Type B pancreatic cell (in vitro differentiated cells): ENCODE measurements around the gene CA5A. TPM values are rescaled to one million over a fixed set of nuclear protein-coding genes. Genes with fewer than 3 reads are reported as not detected.
"Not testable (repeated sequence)": the region's sequence is repeated elsewhere in the genome, so short reads cannot be mapped to it uniquely, and the experiment has no call there.

ENCODE experiments used
- DNase-seq: peaks from one replicate; pipeline ENCODE4 v3.0.0; 2021; ENCODE audit warnings: mixed read lengths; ENCODE audit not compliant: unreplicated experiment; ENCODE audit errors: extremely low spot score
- H3K27ac Mint-ChIP-seq: 2 replicates; pipeline ENCODE4 v1.8.0; 2021; ENCODE audit warnings: mild to moderate bottlenecking, mixed read lengths
- H3K27me3 Mint-ChIP-seq: 2 replicates; pipeline ENCODE4 v1.8.0; 2021; ENCODE audit warnings: mixed read lengths
- H3K36me3 Mint-ChIP-seq: 2 replicates; pipeline ENCODE4 v1.8.0; 2021; ENCODE audit warnings: mixed read lengths
- H3K4me1 Mint-ChIP-seq: one replicate; pipeline ENCODE4 v1.8.0; 2021; ENCODE audit warnings: mixed read lengths; ENCODE audit not compliant: unreplicated experiment
- H3K4me3 Mint-ChIP-seq: 2 replicates; pipeline ENCODE4 v1.8.0; 2021; ENCODE audit warnings: mild to moderate bottlenecking, mixed read lengths
- H3K9me3 Mint-ChIP-seq: 2 replicates; pipeline ENCODE4 v1.8.0; 2021; ENCODE audit warnings: mixed read lengths
- total RNA-seq: library from RNA; stranded (reverse); gene quantifications from 2 replicates; pipeline ENCODE4 v1.2.1, GENCODE V29; 2021; ENCODE audit warnings: low replicate concordance
- TF ChIP-seq, protein P1 (sequence below): fragments of 200-600 bp; sonication (generic); conservative IDR thresholded peaks from 2 replicates; pipeline ENCODE4 v1.5.0; 2021; ENCODE audit warnings: antibody characterized with exemption, mild to moderate bottlenecking

CA5A gene
- total RNA-seq, 1 donor from 2014 or later: 0.70 TPM

- no peak for DNase-seq
- Mint-ChIP-seq H3K27me3 (peaks cover 2% of the 10 kb centered on the region), H3K27ac (no peak overlapping the region), H3K4me1 (no peaks in the 10 kb centered on the region), H3K9me3 (no peaks in the 10 kb centered on the region), H3K36me3 (no peaks in the 10 kb centered on the region), H3K4me3 (no peak overlapping the region)
- TF ChIP-seq, protein P1, sequence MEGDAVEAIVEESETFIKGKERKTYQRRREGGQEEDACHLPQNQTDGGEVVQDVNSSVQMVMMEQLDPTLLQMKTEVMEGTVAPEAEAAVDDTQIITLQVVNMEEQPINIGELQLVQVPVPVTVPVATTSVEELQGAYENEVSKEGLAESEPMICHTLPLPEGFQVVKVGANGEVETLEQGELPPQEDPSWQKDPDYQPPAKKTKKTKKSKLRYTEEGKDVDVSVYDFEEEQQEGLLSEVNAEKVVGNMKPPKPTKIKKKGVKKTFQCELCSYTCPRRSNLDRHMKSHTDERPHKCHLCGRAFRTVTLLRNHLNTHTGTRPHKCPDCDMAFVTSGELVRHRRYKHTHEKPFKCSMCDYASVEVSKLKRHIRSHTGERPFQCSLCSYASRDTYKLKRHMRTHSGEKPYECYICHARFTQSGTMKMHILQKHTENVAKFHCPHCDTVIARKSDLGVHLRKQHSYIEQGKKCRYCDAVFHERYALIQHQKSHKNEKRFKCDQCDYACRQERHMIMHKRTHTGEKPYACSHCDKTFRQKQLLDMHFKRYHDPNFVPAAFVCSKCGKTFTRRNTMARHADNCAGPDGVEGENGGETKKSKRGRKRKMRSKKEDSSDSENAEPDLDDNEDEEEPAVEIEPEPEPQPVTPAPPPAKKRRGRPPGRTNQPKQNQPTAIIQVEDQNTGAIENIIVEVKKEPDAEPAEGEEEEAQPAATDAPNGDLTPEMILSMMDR: no peak
Observed at GRCh38 chr16:87897521-87898505, 38.5 kb downstream of the CA5A start.

DNA sequence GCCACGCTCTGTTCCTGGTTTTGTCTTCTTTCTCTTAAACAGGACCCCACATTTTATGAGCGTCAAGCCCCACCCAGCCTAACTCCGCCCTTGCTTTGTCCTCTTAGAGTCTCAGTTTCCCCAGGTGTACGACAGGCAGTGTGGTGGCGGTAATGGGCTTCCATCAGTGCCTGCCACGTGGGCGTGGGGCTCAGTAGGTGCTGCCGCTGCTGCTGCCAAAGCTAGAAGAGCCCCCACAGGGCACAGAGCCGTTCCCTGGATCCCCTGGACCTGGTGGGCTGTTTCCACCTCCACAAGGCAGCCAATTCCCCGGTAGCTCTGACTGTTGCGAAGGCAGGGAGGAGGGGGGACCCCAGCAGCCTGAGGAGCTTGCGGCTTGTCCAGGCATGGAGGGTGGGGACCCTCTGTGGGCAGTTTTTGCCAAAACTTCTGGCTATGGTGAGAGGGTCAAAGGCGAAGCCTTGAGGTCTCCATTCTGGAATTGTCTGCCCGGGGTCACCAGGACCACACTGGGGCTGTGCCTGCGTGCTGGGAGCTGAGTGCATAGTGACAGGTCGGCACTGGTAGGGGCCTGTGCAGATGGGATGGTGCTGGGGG is 39.3 kb downstream of the CA5A start:
- not testable (repeated sequence) for H3K27ac Mint-ChIP-seq

GRCh38 chr16:87896176-87896890 is 40.0 kb downstream of the CA5A start:
- not testable (repeated sequence) for H3K9me3 Mint-ChIP-seq, H3K4me1 Mint-ChIP-seq, H3K27ac Mint-ChIP-seq, H3K4me3 Mint-ChIP-seq, DNase-seq, H3K27me3 Mint-ChIP-seq, H3K36me3 Mint-ChIP-seq

More for the DNA sequence above, 39.3 kb downstream of the CA5A start:
- H3K9me3 Mint-ChIP-seq, DNase-seq, H3K27me3 Mint-ChIP-seq, H3K4me1 Mint-ChIP-seq, H3K36me3 Mint-ChIP-seq, H3K4me3 Mint-ChIP-seq: not testable (repeated sequence)

DNA sequence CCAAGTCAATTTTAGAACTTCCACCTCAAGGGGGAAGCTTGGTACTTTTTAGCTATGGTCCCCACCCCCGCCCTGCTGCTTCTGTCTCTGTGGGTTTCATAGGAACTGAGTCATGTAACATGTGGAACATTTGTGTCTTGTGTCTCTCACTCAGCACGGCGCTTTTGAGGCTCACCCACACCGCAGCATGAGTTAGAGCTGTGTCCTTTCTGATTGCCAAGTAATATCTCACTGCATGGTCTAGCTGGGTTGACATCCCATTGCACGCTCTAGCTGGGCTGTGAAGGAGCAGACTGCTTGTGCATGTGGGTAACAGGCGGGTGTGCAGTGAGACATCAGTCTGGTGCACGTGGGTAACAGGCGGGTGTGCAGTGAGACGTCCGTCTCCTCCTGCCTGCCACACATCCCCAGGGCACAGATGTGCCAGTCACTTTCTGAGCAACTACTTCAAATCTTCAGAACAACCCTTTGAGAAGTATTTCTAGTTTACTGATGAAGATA is 40.6 kb downstream of the CA5A start:
- Mint-ChIP-seq H3K4me1 (no peaks in the 10 kb centered on the region), H3K4me3 (no peak overlapping the region), H3K9me3 (no peaks in the 10 kb centered on the region), H3K36me3 (no peaks in the 10 kb centered on the region), H3K27me3 (peaks cover 2% of the 10 kb centered on the region), H3K27ac (no peak overlapping the region)
- no peak for DNase-seq
- TF ChIP-seq, protein P1: no peak

DNA sequence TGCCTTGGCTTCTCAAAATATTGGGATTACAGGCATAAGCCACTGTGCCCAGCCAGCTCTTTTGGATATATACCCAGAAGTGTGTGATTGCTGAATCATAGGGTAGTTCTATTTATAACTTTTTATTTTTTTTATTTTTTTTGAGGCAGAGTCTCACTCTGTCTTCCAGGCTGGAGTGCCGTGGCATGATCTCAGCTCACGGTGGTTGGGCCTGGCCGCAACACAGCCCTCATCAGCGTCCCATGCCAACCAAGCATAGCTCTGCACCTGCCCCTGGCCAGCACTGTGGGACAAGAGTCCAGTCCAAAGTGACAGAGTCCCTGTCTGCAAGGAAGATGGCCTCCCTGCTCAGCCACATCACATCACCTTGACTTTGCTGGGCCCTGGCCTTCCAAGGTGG is 42.3 kb downstream of the CA5A start:
- not testable (repeated sequence) for H3K9me3 Mint-ChIP-seq, DNase-seq, H3K36me3 Mint-ChIP-seq, H3K4me1 Mint-ChIP-seq, H3K4me3 Mint-ChIP-seq, H3K27me3 Mint-ChIP-seq, H3K27ac Mint-ChIP-seq

DNA sequence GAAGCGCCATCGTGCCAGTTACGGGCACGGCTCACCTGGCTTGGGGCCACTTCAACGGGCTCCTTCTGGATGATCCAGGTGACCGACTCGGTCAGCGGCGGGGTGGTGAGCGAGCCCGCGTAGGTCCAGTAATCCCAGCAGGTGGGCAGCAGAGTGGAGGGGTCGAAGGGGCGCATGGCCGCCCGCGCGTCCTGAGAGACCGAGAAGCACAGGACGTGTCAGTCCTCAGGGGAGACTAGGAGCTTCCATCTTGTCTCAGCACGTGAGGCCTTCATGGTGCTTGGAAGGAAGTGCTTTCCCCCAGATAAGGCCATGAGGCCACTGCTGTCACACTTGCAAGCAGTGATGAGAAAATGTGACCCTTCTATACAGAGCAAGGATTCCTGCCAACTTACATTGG is 44.6 kb downstream of the CA5A start:
- H3K27ac Mint-ChIP-seq: no peak overlapping the region
- H3K4me1 Mint-ChIP-seq: no peaks in the 10 kb centered on the region
- H3K4me3 Mint-ChIP-seq: no peak overlapping the region
- peaks cover 5% of the 10 kb centered on the region for H3K27me3 Mint-ChIP-seq
- no peak for DNase-seq
- no peaks in the 10 kb centered on the region for H3K36me3 Mint-ChIP-seq
- H3K9me3 Mint-ChIP-seq: no peaks in the 10 kb centered on the region
- TF ChIP-seq, protein P1: no peak
